GM19239 (cell line): ENCODE results near the gene GYS1.

ENCODE experiments used
- DNase-seq: peaks from one replicate; pipeline ENCODE4 v3.0.0; 2011; ENCODE audit warnings: low spot score; ENCODE audit not compliant: insufficient read length
- FAIRE-seq: peaks from 2 replicates; lab custom pipeline; 2011; peaks lifted over from hg19 to GRCh38; lab: Jason Lieb, UNC

Gene GYS1

GRCh38 chr19:48965806-48966540 is 27.1 kb downstream of the GYS1 start:
- DNase-seq (peak; percentile 44), FAIRE-seq (no peak)

- DNase-seq (peak; percentile 82), FAIRE-seq (peak; percentile 97)
These were observed 27.9 kb downstream of the GYS1 start, which contains the start of gene FTL for GRCh38 chr19:48965040-48965805. TSS of gene FTL (plus strand) at chr19:48965309. CDS start at chr19:48965508, 199 bp downstream.

GRCh38 chr19:48964205-48965039 is 28.7 kb downstream of the GYS1 start:
- no peak for FAIRE-seq

GRCh38 chr19:48963371-48964204 is 29.5 kb downstream of the GYS1 start:
- peak; percentile 93 for FAIRE-seq

More at GRCh38 chr19:48964205-48965039, 28.7 kb downstream of the GYS1 start:
- no peak for DNase-seq

GRCh38 chr19:48962849-48963165 is 30.3 kb downstream of the GYS1 start:
- DNase-seq (no peak), FAIRE-seq (peak; percentile 18)

More at GRCh38 chr19:48963371-48964204, 29.5 kb downstream of the GYS1 start:
- DNase-seq = peak; percentile 50

- FAIRE-seq = peak; percentile 89
These were observed 30.9 kb downstream of the GYS1 start for GRCh38 chr19:48962029-48962848.

GRCh38 chr19:48961673-48962028 is 31.5 kb downstream of the GYS1 start:
- DNase-seq = no peak
- no peak for FAIRE-seq

More at GRCh38 chr19:48962029-48962848, 30.9 kb downstream of the GYS1 start:
- DNase-seq = peak; percentile 68

- DNase-seq = no peak
- no peak for FAIRE-seq
These were observed 32.0 kb downstream of the GYS1 start for GRCh38 chr19:48961051-48961649.

GRCh38 chr19:48959341-48960239 is 33.5 kb downstream of the GYS1 start:
- no peak for FAIRE-seq
- no peak for DNase-seq

- FAIRE-seq (no peak), DNase-seq (no peak)
These were observed 35.1 kb downstream of the GYS1 start for GRCh38 chr19:48958006-48958405.

- peak; percentile 45 for FAIRE-seq
- DNase-seq = no peak
These were observed 37.7 kb downstream of the GYS1 start for GRCh38 chr19:48955308-48955958.

GRCh38 chr19:48954595-48955307 is 38.4 kb downstream of the GYS1 start, which contains the start of gene BAX:
TSS of gene BAX (plus strand) at chr19:48954875. CDS start at chr19:48954929, 54 bp downstream.
- DNase-seq (peak; percentile 92), FAIRE-seq (peak; percentile 93)

GRCh38 chr19:48953990-48954594 is 39.0 kb downstream of the GYS1 start:
- FAIRE-seq = no peak
- no peak for DNase-seq

GRCh38 chr19:48953141-48953540 is 40.0 kb downstream of the GYS1 start:
- FAIRE-seq (no peak), DNase-seq (no peak)

GRCh38 chr19:48950830-48951519 is 42.1 kb downstream of the GYS1 start:
- DNase-seq (no peak), FAIRE-seq (no peak)
